ENCODE data around the gene RHEBL1.

DNA sequence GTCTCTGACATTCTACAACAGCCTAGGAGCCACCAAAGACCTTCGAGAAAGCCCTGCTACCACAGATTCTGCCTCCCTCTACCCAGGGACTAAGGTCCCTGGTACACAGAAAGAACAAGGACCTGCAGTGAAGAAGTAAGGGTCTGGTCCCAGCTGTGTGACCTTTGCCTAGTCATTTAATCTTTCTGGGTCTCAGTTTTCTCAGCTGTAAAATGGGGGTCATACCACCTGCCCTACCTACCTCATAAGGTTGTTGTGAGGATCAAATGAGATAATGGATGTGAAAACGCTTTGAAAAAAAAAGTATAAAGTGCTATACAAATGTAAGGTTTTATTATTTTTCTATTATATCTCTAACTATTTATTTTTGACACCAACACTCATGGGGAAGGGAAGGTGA lies 46.0 kb downstream of the RHEBL1 start:
- TF ChIP-seq POLR2A (IDR thresholded peaks at IDR 0.05): no peak
- TF ChIP-seq, protein P1, sequence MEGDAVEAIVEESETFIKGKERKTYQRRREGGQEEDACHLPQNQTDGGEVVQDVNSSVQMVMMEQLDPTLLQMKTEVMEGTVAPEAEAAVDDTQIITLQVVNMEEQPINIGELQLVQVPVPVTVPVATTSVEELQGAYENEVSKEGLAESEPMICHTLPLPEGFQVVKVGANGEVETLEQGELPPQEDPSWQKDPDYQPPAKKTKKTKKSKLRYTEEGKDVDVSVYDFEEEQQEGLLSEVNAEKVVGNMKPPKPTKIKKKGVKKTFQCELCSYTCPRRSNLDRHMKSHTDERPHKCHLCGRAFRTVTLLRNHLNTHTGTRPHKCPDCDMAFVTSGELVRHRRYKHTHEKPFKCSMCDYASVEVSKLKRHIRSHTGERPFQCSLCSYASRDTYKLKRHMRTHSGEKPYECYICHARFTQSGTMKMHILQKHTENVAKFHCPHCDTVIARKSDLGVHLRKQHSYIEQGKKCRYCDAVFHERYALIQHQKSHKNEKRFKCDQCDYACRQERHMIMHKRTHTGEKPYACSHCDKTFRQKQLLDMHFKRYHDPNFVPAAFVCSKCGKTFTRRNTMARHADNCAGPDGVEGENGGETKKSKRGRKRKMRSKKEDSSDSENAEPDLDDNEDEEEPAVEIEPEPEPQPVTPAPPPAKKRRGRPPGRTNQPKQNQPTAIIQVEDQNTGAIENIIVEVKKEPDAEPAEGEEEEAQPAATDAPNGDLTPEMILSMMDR (IDR thresholded peaks at IDR 0.05): no peak

Data from prostate gland (tissue), 2 donors.